ENCODE data around the gene MSRB3.
"Not testable (repeated sequence)": the region's sequence is repeated elsewhere in the genome, so short reads cannot be mapped to it uniquely, and the experiment has no call there.

The MSRB3 gene

DNA sequence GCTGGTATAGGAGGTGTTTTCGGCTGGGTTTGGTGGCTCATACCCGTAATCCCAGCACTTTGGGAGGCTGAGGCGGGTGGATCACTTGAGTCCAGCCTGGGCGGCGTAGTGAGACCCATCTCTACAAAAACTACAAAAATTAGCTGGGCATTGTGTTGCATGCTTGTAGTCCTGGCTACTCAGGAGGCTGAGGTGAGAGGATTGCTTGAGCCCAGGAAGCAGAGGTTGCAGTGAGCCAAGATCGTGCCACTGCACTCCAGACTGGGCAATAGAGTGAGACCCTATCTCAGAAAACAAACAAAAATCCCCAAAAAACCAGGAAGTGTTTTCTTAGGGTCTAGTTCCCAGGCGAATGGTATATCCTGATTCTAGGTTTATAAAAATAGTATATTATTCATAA lies 7.0 kb downstream of the MSRB3 start:
- not testable (repeated sequence) for DNase-seq (ENCODE audit: extremely low spot score, insufficient read length, low read depth); FAIRE-seq

- DNase-seq (ENCODE audit: extremely low spot score, insufficient read length, low read depth) (no peak), FAIRE-seq (no peak)
Measured at GRCh38 chr12:65287426-65287825, 8.9 kb downstream of the MSRB3 start.

DNA sequence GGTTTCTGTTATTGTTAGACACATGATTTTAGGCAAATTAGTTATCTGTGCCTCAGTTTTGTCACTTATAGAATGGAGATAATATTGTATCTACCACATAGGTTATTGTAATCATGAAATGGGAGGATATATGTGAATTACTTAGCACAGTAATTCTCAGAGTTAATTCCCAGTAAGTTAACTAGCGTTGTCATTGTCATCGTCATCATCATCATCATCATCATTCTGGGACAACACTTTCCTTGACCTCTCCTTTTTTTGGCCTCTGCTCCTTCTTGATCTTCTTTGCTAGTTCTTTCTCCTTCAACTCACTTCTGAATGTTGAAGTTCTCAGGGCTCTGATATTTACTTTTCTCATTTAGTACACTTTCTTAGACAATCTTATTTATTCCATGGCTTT lies 13.8 kb downstream of the MSRB3 start:
- DNase-seq (ENCODE audit: extremely low spot score, insufficient read length, low read depth) (no peak), FAIRE-seq (no peak)

GRCh38 chr12:65293735-65294134 lies 15.3 kb downstream of the MSRB3 start:
- FAIRE-seq, result no peak

DNA sequence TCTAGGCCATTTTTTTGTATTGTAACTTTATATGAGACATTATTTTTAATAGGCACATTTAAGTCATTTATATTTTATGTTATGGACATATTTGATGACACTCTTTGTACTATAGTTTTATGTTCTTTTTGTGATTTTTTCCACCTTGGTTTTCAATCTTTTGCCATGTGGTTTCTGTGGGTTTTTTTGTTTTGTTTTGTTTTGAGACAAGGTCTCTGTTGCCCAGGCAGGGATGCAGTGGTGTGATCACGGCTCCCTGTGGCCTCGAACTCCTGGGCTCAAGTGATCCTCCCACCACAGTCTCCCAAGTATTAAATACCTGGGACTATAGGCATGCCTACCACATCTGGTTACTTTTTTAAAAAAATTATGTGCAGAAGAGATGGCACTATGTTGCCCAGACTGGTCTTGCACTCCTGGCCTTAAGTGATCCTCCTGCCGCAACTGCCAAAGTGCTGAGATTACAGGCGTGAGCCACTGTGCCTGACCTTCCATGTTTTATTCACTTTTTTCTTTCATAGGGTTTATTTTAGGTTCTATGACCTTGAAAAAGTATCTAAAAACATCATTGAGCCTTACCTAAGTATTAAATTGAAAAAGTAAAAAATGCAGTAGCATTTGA lies 16.3 kb downstream of the MSRB3 start:
- DNase-seq (ENCODE audit: extremely low spot score, insufficient read length, low read depth) (no peak), FAIRE-seq (no peak)

More at GRCh38 chr12:65293735-65294134, 15.3 kb downstream of the MSRB3 start:
- DNase-seq (ENCODE audit: extremely low spot score, insufficient read length, low read depth), result no peak

DNA sequence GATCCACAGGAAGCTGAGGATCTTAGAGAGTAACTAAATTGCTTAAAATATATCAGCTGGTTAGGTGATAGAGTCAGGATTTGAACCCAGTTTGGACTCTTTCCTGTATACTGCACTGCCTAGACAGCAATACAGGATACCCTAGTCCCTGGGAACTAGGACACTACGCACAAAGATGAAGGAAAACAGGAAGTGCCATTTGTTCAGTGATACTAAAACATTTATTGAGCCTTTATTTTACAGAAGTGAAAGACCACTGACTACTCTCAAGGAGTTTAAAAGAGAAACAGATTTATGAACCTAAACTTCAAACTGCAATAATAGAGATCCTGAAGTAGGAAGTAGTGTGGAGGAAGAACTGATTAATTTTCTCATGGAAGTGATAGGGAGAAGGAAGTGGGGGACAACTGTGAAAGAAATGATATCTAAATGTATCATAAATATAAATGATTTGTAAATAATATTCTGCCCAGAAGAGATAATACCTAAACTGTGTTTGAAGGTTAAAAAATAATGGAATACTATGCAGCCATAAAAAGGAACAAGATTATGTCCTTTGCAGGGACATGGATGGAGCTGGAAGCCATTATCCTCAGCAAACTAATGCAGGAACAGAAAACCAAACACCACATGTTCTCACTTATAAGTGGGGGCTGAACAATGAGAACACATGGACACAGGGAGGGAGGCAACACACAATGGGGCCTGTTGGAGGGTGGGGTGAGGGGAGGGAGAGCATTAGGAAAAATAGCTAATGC lies 18.2 kb downstream of the MSRB3 start:
- FAIRE-seq (no peak), DNase-seq (ENCODE audit: extremely low spot score, insufficient read length, low read depth) (no peak)

DNA sequence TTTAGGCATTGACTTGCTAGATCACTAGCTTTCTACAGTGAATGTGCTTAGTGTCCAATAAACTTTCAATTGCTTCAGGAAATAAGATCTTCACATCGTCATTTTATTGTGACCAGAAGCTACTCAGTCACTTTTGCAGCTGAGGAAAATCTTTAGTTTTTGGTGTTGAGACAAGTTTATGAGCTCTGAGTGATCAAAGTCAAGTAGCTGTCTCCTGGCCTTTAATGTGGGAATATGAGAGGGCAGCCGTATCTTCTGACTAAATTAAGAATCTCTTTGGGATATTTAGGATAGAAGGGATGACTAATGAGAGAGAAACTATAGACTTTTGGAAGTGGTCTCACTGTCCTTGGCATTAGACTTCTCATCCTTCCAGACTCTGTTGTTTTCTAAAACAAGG lies 21.6 kb downstream of the MSRB3 start:
- DNase-seq (ENCODE audit: extremely low spot score, insufficient read length, low read depth), result no peak
- no peak for FAIRE-seq

DNA sequence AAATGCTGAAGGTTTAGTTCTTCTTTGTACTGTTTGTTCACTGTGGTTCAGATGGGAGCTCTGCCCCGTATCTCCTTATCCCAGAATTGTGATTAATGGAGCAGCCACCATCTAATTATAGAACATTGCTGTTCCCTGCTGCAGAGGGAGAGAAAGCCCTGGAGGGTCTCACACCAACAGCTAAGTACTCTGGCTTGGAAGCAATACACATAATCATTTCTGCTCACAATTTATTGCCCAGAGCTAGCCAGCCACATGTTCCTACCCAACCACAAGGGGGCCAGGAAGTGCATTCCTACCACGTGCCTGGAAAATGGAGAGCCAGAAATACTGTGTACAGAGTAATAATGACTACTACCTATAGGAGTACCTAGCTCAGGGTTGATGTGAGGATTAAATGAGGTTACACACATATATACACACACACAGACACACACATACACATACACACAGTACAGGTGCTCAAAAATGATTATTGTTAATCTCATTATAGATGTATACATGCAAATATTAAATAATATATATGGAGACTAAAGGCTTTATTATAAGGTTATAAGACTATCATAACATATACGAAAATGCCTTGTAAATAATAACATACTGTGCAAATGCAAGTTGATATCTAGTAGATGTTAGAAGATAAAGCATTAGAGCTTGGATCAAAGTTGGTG lies 22.3 kb downstream of the MSRB3 start:
- no peak for FAIRE-seq

GRCh38 chr12:65302891-65303290 lies 24.4 kb downstream of the MSRB3 start:
- DNase-seq (ENCODE audit: extremely low spot score, insufficient read length, low read depth) (no peak), FAIRE-seq (no peak)

More for the DNA sequence above, 22.3 kb downstream of the MSRB3 start:
- DNase-seq (ENCODE audit: extremely low spot score, insufficient read length, low read depth), result no peak

GRCh38 chr12:65305346-65305950 lies 27.0 kb downstream of the MSRB3 start:
- DNase-seq (ENCODE audit: extremely low spot score, insufficient read length, low read depth) (no peak), FAIRE-seq (no peak)

DNA sequence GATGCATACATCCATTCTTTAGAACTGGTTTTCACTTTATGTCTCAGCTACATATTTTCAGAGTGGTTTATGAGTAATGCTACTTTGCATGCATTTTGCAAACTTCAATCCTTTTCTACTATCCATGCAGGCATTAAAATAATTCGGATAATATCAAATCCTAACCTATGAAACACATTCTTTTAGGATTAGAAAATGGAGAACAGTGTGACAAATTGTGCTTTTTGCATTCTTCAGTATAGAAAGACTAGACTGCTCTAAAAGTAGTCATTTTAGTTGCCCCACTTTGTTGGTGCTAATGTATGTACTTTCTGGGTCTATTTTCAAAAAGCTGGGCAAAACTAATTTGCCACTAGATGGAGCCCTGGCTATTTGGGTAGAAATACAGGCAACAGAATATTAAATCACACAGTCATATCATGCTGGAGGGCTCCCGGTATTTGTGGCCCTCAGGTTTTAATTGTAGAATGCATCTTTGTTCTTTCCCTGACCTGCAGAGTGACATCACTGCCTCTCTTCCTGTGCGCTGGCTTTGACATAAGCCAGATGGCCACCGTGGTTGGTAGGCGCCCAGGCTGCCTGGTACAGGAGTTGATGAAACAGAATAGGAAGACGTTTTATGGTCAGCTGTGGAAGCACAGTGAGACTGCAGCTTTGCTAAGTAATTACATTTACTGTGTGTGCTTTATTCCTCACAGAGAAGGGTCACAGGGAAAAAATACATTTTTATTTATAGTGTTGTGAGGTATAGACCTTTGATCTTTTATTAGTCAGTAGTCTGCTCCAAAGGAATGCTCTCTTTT lies 28.1 kb downstream of the MSRB3 start:
- DNase-seq (ENCODE audit: extremely low spot score, insufficient read length, low read depth) (no peak), FAIRE-seq (peak; percentile 46)

DNA sequence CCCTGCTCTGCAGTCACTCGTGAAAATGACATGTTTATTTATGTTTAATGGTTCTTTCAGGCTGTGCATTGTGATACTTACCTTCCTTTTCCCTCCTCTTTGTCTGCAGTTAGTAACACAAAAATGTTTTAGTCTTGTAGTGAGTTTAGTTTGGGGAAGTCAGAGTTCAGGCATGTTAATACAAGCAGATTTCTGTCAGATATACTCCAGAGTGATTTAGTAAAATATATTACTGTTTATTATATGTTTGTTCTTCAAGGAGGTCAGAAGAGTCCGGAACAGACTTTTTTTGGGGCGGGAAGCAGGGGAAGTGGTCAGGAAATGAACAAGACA lies 28.7 kb downstream of the MSRB3 start:
- no peak for FAIRE-seq
- no peak for DNase-seq (ENCODE audit: extremely low spot score, insufficient read length, low read depth)

DNA sequence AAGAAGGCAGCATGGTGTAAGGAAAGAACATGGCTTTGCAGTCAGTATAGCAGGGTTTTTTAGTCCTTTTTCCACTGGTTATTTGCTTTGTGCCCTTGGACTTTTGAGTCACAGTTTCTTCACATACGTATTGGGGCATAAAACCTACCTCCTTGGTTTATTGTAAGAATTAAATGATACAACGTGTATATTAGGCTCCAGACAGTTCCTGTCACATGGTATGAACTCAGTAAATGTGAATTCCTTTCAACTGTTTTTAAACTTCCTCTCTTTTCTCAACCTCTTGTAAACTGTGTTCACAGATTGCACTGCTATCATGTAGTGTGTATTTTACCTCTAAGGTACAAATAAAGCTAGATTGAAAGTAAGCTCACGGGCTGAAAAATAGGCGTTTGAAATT lies 29.5 kb downstream of the MSRB3 start:
- FAIRE-seq (no peak), DNase-seq (ENCODE audit: extremely low spot score, insufficient read length, low read depth) (no peak)

- DNase-seq (ENCODE audit: extremely low spot score, insufficient read length, low read depth), result no peak
- no peak for FAIRE-seq
Measured at GRCh38 chr12:65308601-65309071, 30.2 kb downstream of the MSRB3 start.

DNA sequence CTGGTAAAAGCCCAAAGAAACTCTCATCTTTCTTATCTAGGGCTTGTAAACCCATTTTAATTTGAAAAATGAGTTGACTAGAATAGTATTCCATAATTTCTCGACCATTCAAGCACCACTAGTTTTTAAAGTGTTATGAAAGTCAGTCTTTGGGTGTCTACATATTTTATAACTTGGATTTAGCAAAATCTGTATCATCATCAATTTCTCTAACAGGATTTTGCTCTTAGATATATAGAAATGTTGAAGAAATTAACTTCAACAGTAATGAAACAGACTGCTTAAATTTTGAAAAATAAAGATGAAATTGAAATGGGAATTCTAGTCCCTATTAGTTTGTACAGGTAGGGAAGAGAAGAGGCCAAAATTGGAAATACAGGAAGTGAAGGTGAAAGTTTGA lies 32.8 kb downstream of the MSRB3 start:
- DNase-seq (ENCODE audit: extremely low spot score, insufficient read length, low read depth) (no peak), FAIRE-seq (no peak)

- no peak for FAIRE-seq
- no peak for DNase-seq (ENCODE audit: extremely low spot score, insufficient read length, low read depth)
Measured at GRCh38 chr12:65313719-65314317, 35.3 kb downstream of the MSRB3 start.

DNA sequence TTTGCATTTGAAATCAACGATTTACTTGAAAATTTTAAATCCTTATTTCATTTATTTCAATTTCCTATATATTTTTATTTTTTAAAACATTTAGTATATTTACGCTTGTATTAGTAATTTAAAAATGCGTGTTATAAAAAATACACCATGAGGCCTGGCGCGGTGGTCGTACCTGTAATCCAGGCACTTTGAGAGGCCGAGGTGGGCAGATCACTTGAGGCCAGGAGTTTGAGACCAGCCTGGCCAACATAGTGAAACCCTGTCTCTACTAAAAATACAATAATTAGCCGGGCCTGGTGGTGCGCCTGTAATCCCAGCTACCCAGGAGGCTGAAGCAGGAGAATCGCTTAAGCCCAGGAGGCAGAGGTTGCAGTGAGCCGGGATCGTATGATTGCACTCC lies 36.8 kb downstream of the MSRB3 start:
- DNase-seq (ENCODE audit: extremely low spot score, insufficient read length, low read depth); FAIRE-seq: not testable (repeated sequence)

DNA sequence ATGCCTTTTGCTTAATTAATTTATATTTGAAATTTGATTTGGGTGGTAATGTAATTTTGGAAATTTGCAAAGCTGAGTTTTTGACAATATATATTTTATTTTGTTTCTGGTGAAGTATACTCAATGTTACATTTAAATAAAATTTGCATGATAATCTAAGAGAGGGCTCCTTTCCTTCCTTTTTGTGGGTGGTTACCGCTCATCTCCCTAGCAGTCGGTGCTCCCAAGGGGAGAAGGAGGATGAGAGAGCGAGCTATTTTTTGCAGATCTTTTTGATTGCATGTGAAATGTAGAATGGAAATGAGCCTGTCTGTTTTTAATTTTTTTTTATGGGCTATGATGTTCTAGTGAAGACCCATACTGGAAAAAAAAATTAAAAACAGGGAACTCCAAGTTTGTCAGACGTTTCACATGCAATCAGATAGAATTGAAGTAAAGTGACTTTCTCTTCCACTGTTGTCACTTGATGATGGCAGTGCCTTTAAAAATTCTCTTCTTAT lies 39.8 kb downstream of the MSRB3 start:
- DNase-seq (ENCODE audit: extremely low spot score, insufficient read length, low read depth), result no peak
- FAIRE-seq, result no peak

- FAIRE-seq (no peak), DNase-seq (ENCODE audit: extremely low spot score, insufficient read length, low read depth) (no peak)
Measured at GRCh38 chr12:65319688-65320200, 41.3 kb downstream of the MSRB3 start.

Data from GM18507 (cell line).